ENCODE results near the gene EMILIN2.
"Not testable (repeated sequence)": the region's sequence is repeated elsewhere in the genome, so short reads cannot be mapped to it uniquely, and the experiment has no call there.

EMILIN2 gene

DNA sequence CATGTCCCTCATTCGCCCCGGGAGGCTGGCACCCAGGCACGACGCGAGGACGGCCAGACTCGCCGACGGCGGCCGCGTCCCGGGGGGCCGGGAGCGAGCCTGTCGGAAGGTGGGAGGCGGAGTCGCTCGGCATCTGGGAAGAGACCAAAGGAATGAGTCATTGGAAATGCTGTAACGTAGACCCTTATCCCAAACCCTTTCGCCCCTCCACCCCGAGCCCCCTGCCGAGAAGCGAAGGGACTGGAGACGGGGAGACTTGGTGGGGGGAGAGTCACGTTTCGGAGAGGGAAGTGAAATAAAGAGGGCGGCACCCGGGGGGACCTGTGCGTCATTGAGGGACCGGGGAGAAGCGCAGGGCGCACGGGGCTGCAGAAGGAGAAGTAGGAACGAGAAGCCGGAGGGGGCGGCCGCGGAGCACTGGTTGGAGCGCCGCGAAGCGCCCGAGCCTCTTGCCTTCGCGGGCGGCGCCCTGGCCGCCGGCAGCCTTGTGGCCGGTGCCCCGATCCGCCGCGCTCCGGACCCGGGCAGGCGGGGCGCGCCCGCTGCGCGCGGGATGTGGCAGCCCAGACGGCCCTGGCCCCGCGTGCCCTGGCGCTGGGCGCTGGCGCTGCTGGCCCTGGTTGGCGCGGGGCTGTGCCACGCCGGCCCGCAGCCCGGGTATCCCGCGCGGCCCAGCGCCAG lies at the start of gene EMILIN2:
Gene EMILIN2 (plus strand): TSS at position 371 of the 681 bp plus-strand sequence. CDS start 183 bp downstream, at position 554.
- DNase-seq (ENCODE audit: low read depth in 3 of 3, low spot score in 1 of 3), result peak in 2 of 3 donors; percentile 18 to 28

DNA sequence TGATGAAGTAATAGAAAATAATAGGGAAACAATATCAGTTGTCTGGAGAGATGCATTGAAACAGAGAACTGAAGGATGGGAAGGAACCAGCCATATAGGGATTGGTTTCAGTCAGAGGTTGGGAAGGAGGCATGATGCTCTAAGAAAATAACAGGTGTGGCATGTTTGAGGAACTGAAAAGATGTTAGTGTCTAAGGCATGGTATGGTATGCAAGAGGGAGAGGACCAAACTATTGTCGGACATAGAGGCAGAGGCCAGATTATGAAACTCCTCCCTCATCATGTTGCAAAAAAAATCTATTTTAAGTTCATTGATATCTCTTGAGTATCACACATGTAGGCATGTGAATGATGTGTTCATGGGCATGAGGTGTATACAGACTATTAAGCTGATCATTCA lies 48.9 kb upstream of the EMILIN2 start:
- DNase-seq (ENCODE audit: low read depth in 3 of 3, low spot score in 1 of 3), result no peak

DNA sequence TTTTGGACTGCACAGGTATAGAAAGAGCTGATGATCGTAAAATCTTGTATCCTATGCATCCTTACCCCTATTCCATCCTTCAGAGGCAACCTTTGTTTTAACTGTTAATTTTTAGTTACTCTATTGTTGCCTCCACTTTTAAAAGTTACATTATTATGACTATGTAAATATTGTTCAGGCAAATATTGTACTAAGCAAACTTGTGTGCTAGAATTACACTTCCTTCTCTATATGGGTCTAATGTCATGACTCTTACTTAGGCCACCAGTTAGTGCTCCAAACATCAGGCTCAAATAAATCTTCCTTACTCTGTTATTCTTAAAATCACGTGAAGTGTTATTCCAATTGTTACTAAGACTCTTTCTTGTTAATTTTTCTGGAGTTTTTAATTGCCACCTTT lies 47.4 kb upstream of the EMILIN2 start:
- DNase-seq (ENCODE audit: low read depth in 3 of 3, low spot score in 1 of 3), result no peak

DNA sequence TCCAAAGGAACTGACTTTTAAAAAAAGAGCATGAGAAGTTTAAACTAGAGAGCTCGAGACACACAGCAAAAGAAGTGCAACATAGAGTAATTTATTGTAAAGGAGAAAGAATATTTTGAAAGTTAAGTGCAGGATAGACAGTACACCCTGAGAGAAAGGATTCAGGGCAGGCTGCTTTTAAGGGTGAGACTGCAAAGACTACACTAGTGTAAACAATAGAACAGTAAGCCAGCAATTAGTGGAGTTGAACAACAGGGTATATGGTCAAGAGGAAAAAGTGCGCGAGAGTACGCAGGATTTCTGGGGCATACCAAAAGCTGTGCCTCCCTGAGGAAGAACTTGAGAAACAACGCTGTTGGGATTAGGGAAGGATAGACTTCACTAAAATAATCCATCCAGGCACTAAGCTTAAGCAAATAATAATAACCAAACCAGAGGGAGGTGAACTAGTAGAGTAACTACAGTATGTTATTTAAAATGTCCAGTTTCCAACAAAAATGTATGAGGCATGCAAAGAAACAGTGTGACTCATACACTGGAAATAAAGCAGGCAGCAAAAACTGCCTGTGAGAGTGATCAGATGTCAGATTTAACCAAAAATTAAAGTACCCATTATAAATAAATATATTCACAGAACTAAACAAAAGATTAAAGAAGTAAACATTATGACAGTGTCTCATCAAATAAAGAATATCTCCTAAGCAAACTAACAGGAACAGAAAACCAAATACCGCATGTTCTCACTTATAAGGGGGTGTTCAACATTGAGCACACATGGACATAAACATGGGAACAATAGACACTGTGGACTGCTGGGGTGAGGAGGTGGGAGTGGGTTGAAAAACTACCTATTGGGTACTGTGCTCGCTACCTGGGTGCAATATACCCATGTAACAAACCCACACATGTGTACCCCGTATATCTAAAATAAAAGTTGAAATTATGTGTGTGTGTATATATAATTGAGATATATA lies 40.5 kb upstream of the EMILIN2 start:
- no peak for DNase-seq (ENCODE audit: low read depth in 3 of 3, low spot score in 1 of 3)

DNA sequence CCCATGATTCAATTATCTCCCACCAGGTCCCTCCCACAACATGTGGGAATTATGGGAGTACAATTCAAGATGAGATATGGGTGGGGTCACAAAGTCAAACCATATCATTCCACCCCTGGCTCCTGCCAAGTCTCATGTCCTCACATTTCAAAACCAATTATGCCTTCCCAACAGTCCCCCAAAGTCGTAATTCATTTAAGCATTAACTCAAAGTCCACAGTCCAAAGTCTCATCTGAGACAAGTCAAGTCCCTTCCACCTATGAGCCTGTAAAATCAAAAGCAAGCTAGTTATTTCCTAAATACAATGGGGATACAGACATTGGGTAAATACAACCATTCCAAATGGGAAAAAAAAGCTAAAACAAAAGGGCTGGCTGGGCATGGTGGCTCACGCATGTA lies 38.2 kb upstream of the EMILIN2 start:
- not testable (repeated sequence) for DNase-seq (ENCODE audit: low read depth in 3 of 3, low spot score in 1 of 3)

DNA sequence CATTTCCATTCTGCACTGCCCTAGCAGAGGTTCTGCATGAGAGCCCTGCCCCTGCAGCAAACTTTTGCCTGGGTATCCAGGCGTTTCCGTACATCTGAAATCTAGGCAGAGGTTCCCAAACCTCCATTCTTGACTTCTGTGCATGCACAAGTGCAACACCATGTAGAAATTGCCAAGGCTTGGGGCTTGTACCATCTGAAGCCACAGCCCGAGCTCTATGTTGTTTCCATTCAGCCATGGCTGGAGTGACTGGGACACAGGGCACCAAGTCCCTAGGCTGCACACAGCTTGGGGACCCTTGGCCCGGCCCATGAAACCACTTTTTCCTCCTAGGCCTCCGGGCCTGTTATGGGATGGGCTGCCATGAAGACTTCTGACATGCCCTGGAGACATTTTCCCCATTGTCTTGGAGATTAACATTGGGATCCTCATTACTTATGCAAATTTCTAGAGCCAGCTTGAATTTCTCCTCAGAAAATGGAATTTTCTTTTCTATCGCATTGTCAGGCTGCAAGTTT lies 37.1 kb upstream of the EMILIN2 start:
- not testable (repeated sequence) for DNase-seq (ENCODE audit: low read depth in 3 of 3, low spot score in 1 of 3)

DNA sequence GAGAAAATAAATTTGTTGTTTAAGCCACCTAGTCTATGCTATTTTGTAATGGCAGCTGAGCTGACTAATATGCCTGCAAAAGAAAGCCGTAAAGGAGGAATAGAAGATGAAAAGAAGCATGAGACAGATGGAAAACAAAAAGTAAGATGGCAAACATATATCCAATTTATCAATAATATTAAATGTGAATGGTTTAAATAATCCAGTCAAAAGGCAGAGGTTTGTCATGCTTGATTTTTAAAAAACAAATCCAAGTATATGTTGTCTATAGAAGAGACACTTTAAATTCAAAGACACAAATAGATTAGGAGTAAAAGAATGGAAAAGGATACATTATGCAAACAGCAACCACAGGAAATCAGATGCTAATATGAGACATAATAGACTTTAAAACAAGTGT lies 35.4 kb upstream of the EMILIN2 start:
- no peak for DNase-seq (ENCODE audit: low read depth in 3 of 3, low spot score in 1 of 3)

DNA sequence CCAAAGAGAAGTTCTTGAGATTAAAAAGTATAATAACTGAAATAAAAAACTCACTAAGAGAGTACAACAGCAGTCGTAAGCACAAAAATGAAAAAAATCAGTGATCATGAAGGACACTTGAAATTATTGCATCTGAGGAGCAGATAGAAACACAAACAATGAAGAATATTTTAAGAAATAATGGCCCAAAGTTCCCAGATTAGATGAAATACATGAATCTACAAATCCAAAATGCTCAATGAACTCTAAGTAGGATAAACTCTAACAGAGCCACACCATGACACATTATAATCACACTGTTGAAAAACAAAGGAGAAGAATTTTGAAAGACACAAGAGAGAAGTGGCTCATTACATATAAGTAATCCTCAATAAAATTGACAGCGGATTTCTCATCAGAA lies 31.9 kb upstream of the EMILIN2 start:
- DNase-seq (ENCODE audit: low read depth in 3 of 3, low spot score in 1 of 3), result no peak

DNA sequence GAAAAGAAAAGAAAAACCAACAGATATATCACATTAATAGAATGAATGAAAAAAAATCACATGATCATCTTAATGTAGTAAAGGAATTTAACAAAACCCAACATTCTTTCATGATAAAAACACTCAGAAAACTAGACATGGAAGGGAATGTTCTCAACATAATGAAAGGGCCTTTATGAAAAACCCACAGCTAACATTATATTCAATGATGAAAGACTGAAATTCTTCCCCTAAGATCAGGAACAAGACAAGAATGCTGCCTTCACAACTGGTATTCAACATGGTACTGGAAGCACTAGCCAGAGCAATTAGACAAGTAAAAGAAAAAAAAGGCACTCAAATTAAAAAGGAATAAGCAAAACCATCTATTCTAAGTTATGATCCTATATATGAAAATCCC lies 28.5 kb upstream of the EMILIN2 start:
- DNase-seq (ENCODE audit: low read depth in 3 of 3, low spot score in 1 of 3), result no peak

DNA sequence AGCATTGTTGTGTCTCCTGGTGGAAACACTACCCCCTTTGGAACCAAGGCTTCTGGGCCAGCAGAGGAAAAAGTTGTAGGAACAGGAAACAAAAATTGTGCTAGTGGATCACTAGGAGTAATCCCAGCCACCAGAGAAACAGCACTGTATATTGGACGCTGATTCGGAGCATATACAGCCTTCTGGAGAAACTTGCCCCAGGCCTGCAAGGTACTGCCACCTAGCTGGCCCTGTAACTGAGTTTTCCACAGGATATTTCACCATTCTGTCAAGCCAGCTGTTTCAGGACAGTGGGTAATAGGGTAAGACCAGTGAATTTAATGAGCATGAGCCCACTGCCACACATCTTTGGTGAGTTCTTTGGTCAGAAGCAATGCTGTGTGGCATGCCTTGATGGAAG lies 25.1 kb upstream of the EMILIN2 start:
- DNase-seq (ENCODE audit: low read depth in 3 of 3, low spot score in 1 of 3), result no peak

DNA sequence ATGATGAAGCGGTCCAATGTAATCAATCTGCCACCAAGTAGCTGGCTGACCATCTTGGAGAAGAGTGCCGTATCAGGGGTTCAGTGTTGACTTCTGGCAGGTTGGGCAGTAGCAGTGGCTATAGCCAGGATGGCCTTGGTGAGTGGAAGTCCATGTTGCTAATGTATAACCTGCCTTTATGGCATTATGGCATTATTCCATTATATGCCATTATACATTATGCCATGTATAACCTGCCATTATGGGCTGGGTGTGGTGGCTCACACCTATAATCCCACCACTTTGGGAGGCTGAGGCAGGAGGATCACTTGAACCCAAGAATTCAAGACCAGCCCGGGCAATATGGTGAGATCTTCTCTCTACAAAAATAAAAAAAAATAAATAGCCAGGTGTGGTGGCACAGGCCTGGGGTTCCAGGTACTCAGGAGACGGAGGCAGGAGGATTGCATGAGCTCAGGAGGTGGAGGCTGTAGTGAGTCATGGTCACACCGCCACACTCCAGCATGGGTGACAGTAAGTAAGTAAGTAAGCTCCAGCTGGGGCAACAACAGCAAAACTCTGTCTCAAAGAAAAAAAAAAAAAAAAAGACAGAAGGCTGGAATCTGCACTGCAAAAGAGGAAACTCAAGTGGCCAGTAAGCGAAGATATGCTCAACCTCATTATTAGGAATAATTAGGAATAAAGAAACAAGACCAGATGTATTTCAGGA lies 24.4 kb upstream of the EMILIN2 start:
- no peak for DNase-seq (ENCODE audit: low read depth in 3 of 3, low spot score in 1 of 3)

DNA sequence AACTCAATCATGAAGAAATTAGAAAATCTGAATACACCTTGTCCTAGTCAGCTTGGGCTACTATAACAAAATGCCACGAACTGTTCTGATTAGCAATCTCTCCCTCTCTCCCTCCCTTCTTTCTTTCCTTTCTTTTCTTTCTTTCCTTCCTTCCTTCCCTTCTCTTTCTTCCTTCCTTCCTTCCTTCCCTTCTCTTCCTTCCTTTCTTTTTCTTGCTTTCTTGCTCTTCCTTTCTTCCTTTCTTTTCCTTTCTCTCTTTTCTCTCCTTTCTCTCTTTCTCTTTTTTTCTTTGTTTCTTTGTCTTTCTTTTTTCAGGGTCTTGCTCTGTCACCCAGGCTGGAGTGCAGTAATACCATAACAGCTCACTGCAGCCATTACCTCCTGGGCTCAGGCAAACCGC lies 23.6 kb upstream of the EMILIN2 start:
- DNase-seq (ENCODE audit: low read depth in 3 of 3, low spot score in 1 of 3), result no peak

DNA sequence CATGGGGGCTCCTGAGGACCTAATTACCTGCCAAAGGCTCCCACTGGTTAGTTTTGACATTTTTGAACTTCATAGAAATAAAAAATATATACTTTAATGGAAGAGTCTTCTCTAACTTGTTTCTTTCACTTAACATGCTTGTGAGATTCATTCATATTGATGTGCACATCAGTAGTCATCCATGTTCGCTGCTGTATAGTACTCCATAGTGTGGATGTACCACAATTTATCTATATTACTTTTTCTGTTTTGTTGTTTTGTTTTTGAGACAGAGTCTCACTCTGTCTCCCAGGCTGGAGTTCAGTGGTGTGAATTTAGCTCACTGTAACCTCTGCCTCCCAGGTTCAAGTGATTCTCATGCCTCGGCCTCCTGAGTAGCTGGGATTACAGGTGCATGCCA lies 22.8 kb upstream of the EMILIN2 start:
- DNase-seq (ENCODE audit: low read depth in 3 of 3, low spot score in 1 of 3), result no peak

DNA sequence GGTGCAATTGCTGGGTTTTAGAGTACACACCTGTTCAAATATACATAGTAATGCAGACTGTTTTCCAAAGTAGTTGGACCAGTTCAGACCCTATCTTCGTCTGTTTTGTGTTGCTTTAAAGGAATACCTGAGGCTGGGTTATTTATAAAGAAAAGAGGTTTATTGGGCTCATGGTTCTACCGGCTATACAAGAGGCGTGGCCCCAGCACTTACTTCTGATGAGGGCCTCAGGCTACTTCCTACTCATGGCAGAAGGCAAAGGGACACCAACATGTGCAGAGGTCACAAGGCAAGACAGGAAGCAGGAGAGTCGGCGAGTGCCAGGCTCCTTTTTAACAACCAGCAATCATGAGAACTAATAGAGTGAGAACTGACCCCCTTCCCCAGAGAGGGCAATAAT lies 21.9 kb upstream of the EMILIN2 start:
- no peak for DNase-seq (ENCODE audit: low read depth in 3 of 3, low spot score in 1 of 3)

DNA sequence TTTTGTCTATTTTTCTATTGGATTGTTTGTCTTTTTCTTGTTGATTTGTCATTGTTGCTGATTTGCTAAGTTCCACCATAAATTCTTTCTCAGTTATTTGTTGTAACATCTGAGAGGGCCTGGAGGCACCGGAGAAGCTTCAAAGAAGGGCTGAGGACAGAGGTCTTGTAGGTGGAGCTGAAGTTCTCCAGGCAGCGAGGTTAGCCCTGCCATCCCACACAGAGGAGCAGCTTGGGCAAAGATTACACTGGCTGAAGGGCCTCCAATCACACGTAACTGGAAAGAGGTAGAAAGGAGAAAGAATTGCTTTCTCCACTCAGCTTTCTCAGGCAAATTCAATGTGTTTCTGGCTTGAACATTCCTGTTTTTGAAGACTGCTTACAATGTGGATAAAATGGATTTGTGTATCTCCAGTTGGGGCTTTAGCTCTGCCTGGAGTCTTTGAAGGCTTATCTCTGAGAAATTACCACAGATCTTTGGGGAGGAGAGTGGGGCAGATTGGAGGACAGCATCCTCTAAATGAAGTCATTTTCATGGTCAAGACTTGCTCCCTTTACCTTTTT lies 21.1 kb upstream of the EMILIN2 start:
- DNase-seq (ENCODE audit: low read depth in 3 of 3, low spot score in 1 of 3), result no peak

DNA sequence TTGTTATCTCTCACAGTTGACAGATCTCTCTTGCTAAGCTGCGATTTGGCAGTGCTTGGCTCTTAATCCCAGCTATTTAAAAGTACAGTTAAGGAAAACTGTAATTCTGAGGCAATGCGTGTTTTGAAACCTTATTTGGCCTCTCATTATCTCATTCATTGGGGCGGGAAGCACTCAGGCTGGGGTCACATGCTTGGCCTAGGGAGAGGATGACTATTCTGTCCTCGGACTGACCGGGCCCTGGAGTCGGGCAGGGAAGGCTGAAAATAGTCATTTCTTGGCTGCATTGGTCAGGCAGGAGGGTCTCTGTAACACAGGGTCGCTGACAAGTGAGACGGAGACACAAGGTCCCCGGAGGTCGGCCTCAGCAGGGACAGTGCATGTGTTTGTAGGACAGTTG lies 20.2 kb upstream of the EMILIN2 start:
- DNase-seq (ENCODE audit: low read depth in 3 of 3, low spot score in 1 of 3), result no peak

DNA sequence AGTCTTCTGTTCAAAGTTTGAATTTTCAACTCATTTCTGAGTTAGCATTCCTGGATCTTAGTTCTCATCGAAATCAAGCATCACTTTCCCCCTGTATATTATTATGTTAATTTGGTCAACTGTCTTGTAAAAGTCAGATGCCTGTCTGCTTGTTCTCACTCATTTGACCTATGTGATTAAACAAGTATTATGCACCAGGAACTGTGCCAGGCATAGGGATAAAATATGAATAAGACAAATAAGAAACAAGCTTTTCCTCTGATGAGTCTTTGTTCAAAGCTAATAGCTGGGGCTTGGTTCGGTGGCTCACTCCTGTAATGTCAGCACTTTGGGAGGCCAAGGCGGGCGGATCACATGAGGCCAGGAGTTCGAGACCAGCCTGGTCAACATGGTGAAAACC lies 19.7 kb upstream of the EMILIN2 start:
- DNase-seq (ENCODE audit: low read depth in 3 of 3, low spot score in 1 of 3), result no peak

DNA sequence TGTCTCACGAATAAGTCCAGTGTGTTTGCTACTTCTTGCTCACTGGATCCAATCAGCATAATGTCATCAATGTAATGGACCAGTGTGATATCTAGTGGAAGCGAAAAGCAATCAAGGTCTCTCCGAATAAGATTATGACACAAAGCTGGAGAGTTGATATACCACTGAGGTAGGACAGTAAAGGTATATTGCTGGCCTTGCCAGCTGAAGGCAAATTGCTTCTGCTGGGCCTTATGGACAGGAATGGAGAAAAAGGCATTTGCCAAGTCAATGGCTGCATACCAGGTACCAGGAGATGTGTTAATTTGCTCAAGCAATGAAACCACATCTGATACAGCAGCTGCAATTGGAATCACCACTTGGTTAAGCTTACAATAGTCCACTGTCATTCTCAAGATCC lies 10.7 kb upstream of the EMILIN2 start:
- not testable (repeated sequence) for DNase-seq (ENCODE audit: low read depth in 3 of 3, low spot score in 1 of 3)

DNA sequence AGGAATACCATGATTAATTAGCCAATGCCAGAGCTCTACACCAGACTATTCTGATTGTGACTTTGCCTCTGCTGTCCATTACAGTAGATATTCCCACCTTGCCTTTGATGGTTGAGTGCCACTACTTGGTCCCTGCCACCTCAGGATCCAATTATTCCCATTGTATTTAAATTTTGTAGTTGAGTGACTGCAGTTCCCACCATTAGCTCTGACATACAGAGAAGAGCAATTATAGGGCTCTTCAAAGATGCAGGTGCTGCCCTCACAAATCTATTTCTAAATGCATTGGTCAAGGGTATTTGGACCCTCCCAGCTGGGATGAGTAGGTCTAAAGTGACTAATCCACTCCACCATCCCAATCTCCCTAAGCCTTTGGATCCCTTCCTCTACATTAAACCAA lies 9.5 kb upstream of the EMILIN2 start:
- DNase-seq (ENCODE audit: low read depth in 3 of 3, low spot score in 1 of 3), result not testable (repeated sequence)

DNA sequence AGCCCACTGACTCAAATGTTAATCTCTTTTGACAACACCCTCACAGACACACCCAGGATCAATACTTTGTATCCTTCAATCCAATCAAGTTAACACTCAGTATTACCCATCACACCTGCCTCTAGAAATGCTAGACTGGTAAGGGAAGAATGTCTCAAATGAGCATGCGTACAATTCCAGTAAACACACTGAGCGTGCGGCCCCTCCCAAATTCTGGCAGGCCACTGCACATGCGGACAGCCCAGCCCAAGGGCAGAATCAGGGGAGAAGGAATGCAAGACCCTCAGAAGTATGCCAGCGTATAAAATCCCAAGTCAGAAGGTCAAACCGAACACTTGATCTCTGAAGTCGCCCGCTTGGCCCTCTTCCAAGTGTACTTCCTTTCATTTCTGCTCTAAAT lies 7.6 kb upstream of the EMILIN2 start:
- no peak for DNase-seq (ENCODE audit: low read depth in 3 of 3, low spot score in 1 of 3)

DNA sequence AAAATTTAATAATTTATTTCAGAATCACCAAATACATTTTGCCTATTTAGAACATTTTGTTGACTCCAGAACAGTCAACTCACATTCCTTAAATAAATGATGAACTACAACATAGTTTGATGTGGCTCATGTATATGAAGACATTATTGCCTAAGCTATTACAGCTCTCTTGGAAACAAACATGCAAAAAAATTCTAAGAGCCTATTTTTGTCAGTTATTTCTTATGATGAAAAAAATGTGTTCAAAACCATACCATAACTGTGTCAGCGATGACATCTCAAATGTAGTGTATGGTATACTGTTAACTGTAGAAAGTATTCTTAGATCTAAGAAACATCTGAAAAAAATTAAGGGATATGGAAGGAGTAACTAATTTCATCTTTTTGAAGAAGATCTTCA lies 6.3 kb upstream of the EMILIN2 start:
- no peak for DNase-seq (ENCODE audit: low read depth in 3 of 3, low spot score in 1 of 3)

Measured in stimulated activated CD4-positive, alpha-beta T cell treated with anti-CD3 and anti-CD28 coated beads, TNF-alpha, amount 100 ng/mL, for 1 hour (primary cell).